ENCODE measurements around the gene SLC25A26.
A peak's percentile ranks its signal among the peaks of the same experiment; 100 is the strongest.
"Not testable (repeated sequence)": the region's sequence is repeated elsewhere in the genome, so short reads cannot be mapped to it uniquely, and the experiment has no call there.

The SLC25A26 gene

DNA sequence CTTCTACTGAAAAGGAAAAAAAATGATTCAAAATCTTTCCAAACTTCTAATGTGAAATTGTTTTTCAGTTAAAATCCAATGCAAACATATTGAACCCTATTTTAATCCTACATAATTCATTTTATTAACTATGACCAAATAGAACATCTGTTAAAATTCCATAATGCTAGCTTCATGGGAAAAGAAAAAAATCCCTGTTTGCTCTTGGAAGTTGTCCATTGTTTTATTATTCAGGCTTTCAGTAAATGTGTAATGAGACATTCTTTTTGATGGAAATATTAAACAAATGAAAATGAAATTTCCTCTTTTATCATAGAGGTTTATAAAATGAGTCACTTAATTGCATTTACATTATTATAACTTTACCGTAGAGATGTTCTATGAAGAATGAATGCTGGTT is 49.5 kb downstream of the SLC25A26 start:
- no peak for DNase-seq

DNA sequence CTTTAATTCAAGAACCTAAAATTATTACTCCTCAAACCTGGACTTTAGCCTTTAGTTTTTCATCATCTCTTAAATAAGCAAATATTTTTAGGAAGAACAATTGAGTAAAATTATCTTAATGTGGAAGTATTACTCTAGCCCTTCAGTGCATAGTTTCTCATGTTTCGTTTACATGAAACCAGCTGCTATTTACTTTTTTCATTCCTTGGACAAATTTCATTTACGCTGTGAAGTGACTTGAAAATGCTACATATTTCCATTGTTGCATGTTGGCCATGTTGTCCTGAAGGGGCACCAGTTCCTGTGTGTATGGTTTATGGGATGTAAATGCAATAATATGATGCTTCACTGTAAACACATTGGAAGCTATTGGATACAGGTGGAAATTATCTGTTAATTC is 49.9 kb downstream of the SLC25A26 start:
- DNase-seq = no peak

DNA sequence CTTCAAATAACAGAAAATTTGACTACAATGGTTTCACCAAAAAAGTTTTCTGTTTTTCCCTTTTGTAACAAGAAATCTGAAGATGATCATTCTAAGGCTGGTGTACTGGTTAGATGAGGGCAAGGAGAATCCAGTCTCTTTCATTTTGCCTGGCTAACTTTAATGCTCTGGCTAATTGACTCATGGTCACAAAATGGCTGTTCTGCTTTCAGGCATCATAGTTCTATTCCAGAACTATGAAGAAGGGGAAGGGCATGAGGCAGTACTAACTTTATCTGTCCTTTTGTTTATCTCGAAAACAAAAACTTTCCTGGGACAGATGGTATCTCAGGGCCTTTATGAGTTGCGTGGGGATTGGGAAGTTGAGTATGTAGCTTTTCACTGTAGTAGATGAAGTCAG is 50.4 kb downstream of the SLC25A26 start:
- DNase-seq = no peak

DNA sequence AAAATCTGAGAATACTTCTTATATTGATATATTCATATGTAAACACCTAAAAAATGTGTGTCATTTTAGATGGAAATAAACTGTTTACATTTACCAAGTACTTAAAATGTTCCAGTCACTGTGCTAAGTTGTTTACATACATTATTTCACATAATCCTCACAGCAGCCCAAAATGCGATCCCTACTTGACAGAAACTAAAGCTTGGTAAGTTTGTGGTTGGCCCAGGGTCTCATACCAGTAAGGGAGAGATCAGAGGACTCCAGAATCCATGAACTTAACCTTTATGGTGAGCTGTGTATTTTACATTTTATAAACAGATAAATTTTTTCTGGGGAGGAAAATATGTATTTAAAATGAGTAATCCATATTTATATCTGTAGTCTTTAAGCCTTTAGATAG is 51.2 kb downstream of the SLC25A26 start:
- no peak for DNase-seq

DNA sequence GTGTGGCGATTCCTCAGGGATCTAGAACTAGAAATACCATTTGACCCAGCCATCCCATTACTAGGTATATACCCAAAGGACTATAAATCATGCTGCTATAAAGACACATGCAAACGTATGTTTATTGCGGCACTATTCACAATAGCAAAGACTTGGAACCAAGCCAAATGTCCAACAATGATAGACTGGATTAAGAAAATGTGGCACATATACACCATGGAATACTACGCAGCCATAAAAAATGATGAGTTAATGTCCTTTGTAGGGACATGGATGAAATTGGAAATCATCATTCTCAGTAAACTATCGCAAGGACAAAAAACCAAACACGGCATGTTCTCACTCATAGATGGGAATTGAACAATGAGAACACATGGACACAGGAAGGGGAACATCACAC is 54.0 kb downstream of the SLC25A26 start:
- DNase-seq = not testable (repeated sequence)

DNA sequence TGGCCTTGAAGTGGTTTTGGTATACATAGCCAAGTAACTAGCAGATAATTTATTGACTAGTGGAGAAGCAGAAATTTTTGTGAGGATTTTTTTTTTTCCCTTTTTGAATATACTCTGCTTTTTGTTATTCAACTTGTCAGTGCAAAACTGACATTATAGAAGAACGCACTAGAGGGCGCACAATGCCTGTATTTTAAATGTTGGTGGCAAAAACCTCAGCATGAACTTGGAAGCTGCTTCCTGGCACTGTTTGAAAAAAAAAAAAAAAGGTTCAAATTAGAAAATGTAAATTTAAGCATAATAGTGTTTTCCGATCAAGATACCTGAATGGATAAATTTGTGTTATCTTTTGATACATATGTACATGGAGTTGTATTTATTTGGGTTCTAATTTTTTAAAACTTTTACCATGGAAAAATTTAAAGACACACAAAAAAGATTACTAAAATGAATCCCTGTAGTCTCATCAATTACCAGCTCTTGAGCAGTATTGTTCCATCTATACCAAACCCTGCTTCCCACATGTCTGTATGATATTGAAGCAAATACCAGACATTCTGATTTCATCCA is 56.0 kb downstream of the SLC25A26 start:
- peak; percentile 40 to 81 for DNase-seq

DNA sequence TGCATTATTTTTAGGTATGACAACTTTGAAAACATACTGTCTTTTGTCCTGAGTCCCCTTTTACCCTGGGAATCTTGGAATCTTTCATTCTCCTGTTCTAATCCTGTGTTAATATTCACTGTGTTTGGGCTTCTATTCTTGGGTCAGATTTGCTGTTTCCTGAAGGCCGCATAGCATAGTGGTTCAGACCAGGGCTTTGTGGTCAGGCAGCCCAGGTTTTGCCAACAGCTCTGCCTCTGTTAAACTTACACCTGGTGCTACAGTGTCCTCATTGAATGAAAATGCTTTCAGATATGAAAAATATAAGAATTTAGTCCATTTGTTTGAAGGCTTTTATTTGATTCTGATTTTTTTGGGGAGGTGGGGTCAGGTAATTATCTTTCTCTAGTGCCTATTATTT is 58.4 kb downstream of the SLC25A26 start:
- no peak for DNase-seq

DNA sequence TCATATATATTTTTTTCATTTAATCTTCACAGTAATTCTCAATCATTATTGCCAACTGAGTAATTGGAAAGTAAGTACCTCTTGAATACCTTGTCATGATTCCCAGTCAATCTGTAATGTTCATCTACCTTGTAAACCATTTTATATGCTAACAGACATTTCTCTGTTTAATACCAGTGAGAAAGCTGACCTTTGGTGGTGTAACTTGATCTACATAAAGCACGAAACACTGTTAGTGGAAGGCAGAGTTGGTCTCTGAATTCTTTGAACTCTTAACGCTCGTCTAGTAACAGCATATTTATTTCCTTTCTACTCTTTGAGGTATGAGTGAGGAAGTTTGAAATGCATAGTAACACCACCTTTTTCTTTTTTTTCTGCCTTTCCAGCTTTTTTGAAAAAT is 59.5 kb downstream of the SLC25A26 start:
- no peak for DNase-seq

DNA sequence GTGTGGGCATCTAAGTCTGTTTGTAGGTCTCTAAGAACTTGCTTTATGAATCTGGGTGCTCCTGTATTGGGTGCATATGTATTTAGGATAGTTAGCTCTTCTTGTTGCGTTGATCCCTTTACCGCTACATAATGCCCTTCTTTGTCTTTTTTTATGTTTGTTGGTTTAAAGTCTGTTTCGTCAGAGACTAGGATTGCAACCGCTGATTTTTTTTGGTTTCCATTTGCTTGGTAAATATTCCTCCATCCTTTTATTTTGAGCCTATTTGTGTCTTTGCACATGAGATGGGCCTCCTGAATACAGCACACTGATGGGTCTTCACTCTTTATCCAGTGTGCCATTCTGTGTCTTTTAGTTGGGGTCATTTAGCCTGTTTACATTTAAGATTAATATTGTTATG is 71.1 kb downstream of the SLC25A26 start:
- DNase-seq = not testable (repeated sequence)

DNA sequence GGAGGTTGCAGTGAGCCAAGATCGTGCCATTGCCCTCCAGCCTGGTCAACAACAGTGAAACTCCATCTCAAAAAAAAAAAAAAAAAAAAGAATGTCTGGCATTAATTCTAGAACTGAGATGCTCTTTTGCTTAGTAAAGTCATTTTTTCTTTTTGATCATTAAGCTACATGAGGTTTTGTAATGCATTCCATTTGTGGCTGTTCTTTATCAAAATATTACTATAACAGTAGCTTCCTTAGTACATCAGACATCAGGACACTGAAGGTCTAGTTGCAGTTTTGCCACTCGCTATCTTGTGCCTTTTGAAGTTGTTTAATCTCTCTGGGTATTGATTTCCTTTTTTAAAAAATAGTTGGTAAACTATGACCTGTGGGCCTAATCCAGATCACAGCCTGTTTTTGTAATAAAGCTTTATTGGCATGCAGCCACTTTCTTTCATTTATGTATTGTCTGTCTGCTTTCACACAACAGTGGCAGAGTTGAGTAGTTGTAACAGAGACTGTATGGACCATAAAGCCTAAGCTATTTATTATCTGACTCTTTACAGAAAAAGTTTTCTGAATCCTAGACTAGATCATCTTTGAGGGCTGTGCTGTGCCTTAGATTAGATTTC is 76.6 kb downstream of the SLC25A26 start:
- no peak for DNase-seq

DNA sequence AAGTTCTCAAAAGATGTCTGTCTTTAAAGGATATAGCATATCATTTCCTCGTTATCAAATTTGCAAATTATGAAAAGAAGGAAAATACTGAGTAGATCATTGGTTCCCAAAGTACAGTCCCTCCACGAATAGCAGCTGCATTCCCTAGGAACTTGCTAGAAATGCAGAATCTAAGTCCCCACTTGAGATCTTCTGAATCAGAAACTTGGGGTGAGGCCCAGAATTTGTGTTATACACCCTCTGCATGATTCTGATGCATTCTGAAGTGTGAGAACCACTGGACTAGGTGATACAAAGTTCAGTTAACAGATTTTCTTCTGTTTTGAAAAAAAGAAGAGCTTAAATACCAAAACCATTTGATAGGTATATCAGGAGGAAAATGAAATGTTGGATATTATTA is 77.1 kb downstream of the SLC25A26 start:
- DNase-seq = no peak

DNA sequence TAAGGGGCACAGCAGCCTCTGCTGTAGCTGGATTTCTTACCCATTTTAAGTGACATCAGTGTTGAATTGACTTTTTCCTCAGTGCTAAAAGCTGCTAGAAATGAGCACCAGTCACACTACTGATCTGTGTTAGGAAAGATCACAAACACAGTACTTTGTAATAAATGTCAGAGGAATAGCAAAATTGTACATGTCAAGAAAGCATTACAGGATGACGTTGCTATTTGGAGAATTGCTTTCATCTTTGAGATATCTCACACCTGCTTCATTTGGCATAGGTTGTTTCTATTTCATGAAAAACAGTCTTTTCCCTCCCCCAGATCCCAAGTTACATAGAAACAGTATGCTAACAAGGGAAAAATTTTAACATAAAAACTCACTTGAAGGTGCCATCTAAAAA is 77.8 kb downstream of the SLC25A26 start:
- DNase-seq = no peak

DNA sequence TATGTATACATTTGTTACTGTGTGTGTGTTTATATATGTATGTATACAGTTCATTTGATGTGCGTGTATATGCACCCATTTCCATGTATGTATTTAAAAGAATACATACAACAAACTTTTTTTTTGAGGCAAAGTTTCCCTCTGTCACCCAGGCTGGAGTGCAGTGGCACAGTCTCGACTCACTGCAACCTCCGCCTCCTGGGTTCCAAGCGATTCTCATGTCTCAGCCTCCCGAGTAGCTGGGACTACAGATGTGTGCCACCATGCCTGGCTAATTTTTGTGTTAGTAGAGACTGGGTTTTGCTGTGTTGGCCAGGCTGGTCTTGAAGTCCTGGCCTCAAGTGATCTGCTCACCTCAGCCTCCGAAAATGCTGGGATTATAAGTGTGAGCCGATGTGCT is 78.3 kb downstream of the SLC25A26 start:
- not testable (repeated sequence) for DNase-seq

DNA sequence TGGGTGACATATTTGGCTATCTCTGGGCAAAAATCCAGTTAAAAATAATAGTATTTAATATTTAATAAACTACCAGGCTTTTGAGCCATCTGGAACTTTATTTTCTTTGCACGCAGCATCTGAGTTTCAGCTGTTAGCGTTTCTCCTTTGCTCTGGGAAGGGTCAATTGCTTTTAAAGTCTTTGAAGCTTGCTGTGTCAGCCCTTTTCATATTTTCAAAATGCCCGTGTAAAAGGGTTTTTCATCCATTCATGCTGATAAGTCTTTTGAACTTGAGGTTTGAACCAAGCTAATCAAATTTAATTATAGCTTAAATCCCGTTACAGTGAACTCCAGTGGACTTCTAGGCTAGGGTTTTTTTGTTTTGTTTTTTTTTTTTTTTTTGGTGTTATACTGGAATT is 79.1 kb downstream of the SLC25A26 start:
- DNase-seq = no peak

DNA sequence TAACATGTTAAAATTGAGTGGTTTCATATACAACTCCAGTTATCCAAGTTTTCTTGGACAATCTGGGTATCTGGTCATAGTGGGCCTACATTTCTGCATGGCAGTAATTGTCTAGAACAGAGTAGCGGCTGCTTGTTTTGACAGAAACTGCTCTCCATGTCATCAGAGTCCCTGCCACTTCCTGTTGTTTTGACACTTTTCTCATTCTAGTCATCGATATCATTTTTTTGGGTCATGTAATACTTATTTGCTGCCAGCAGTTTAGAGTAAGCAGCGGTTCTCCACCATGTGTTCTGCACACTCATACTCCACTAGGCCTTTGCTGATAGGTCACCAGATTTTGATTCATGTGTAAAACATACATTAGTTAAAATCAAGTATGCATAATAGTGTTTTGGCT is 81.5 kb downstream of the SLC25A26 start:
- no peak for DNase-seq

DNA sequence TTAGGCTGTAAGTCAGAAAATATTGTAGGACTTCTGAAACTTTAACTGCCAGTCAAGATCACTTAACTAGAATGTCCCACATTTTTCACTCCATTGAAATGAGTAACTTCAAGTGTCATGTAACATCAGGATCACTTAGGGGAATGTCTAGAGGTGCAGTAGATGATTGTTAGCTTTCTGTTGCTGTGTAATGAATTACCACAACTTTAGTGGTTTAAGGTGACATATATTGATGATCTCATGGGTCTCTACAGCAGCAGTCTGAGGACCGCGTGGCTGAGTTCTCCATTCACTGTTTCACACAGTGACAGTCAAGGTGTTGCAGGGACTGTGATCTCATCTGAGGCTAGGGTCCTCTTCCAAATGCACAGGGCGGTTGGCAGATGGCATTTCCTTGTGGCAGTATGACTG is 82.7 kb downstream of the SLC25A26 start:
- DNase-seq = no peak

DNA sequence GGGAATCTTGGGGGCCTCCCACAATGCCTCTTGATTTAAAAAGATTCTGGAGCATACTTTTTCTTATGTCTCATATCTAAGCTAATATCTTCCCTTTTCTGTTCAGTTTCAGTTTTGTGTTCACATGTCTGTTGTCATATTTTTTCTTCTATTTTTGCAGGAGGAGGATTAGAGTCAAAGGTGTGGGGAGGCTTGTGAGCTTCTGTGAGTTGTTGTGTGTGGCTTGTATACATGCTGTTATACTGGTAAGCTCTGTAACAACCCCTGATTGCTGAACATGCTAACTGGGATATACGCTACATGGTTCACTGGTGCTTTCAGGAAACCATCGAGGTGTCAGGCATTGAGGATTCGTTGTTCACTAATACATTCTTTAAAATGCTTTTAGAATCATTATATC is 83.5 kb downstream of the SLC25A26 start:
- DNase-seq = no peak

DNA sequence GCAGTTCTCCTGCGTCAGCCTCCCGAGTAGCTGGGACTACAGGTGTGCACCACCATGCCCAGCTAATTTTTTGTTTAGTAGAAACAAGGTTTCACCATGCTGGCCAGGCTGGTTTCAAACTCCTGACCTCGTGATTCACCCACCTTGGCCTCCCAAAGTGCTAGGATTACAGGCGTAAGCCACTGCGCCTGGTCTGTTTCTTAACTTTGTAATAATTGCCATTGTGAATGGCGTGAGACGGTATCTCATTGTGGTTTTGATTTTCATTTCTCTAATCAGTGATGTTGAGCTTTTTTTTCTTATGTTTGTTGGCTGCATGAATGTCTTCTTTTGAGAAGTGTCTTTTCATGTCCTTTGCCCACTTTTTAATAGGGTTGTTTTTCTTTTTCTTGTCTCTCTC is 85.3 kb downstream of the SLC25A26 start:
- not testable (repeated sequence) for DNase-seq

DNA sequence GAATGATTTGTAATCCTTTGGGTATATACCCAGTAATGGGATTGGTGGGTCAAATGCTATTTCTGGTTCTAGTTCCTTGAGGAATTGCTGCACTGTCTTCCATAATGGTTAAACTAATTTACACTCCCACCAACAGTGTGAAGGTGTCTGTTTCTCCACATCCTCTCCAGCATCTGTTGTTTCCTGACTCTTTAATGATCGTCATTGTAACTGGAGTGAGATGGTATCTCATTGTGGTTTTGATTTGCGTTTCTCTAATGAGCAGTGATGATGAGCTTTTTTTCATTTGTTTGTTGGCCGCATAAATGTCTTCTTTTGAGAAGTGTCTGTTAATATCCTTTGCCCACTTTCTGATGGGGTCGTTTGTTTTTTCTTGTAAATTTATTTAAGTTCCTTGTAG is 86.2 kb downstream of the SLC25A26 start:
- not testable (repeated sequence) for DNase-seq

DNA sequence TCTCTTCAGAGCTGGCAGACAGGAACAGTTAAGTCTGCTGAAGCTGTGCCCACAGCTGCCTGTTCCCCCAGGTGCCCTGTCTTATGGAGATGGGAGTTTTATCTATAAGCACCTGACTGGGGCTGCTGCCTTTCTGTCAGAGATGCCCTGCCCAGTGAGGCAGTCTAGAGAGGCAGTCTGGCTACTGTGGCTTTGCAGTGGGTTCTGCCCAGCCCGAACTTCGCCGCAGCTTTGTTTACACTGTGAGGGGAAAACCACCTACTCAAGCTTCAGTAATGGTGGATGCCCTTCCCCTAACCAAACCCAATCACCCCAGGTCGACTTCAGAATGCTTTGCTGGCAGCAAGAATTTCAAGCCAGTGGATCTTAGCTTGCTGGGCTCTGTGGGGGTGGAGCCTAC is 91.2 kb downstream of the SLC25A26 start:
- no peak for DNase-seq

DNA sequence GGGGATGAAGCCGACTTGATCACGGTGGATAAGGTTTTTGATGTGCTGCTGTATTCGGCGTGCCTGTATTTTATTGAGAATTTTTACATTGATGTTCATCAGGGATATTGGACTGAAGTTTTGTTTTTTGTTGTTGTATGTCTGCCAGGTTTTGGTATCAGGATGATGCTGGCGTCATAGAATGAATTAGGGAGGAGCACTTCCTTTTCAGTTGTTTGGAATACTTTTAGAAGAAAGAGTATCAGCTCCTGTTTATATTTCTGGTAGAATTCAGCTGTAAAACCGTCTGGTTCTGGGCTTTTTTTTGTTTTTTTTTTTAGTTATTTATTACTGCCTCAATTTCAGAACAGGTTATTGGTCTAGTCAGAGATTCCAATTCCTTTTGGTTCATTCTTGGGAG is 93.7 kb downstream of the SLC25A26 start:
- DNase-seq = no peak

DNA sequence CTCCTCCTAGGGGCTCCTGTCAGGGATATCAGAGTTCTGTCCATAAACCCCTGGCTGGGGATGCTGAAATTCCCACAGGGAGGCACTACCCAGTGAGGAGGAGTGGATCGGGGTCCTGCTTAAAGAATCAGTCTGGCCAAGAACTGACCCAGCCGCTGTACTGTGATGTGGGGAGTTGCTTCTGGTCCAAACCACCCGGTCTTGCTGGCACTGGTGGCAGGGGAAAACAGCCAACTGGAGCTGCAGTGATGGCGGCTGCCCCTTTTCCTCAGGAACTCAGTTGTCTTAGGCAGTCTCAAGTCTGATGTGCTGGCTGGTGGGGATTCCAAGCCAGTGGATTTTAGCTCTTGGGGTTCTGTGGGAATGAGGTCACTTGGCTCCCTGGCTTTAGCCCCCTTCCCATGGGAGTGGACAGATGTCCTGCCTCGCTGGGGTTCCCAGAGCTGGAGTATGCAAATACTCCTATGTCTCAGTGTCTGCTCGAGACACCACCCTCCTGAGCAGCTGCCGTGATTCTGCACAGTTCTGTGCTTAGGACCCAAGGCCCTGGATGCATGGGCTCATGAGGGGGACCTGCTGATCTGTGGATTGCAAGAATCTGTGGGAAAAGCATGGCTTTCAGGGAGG is 97.1 kb downstream of the SLC25A26 start:
- peak in 1 of 2 donors; percentile 12 for DNase-seq

DNA sequence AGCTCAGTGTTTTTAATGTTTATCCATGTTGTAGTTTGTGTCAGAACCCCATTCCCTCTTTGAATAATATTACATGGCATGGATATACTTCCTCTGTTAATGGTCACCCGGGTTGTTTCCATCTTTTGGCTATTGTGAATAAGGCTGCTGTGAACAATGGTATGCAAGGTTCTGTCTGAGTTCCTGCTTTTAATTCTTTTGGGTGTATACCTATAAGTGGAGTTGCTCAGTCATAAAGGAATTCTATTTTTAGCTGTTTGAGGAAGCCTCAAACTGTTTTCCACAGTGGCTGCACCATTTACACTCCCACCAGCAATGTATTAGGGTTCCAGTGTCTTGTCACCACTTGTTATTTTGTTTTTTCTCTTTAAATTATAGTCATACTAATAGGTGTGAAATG is 99.6 kb downstream of the SLC25A26 start:
- DNase-seq = no peak

DNA sequence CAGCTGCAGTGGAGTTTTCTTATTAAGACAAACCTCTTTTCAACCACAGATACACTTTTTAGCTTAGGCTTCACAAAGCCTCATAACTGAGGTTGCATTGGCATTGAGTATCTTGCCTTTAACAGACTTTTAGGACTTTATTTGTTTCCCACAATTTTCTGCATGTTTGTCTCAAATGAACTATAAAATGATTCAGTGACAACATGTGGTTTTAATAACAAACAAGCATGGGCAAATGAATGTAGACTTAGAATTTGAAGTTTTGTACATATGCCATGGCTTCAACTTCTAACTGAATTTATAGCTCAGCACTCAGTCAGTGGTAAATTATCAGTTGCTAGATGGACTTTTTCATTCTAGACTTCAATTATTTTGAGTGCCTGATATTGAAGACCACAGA is 101.6 kb downstream of the SLC25A26 start:
- no peak for DNase-seq

DNA sequence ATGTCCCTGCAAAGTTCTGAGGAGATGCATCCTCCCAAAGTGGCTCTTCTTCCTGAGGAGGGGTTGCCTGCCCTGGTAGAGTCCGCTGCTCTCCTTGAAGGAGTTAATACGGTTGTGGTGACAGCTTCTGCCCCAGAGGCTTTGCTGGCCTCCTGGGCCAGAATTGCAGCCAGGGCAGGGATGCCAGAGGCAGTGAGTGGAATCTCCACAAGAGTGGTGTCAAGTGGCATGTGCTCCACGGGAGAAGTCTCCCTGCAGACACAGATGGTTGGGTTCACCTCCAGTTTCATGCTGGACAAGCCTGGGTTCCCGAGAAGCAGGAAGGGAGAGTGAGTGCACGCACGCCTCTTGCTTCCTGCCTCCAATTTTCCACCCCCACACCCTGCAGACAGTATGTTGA is 105.5 kb downstream of the SLC25A26 start:
- no peak for DNase-seq
